Muscle of back (tissue), 11 donors: ENCODE measurements around the gene NPHP4. TPM values are rescaled to one million over a fixed set of nuclear protein-coding genes. Genes with fewer than 3 reads are reported as not detected.
"Not testable (repeated sequence)": the region's sequence is repeated elsewhere in the genome, so short reads cannot be mapped to it uniquely, and the experiment has no call there.

Source experiments
- DNase-seq, 3 donors: peaks; one replicate each; pipeline versions ENCODE4 v3.0.0 to v3.0.0-alpha.2; 2013
- polyA plus RNA-seq, 10 donors: library from polyadenylated mRNA; unstranded; fragments of 120-200 nt; gene quantifications; one replicate each; pipeline ENCODE4 v1.2.1, GENCODE V29; 2013; ENCODE audit not compliant: insufficient read length in 10 of 10

The NPHP4 gene
- polyA plus RNA-seq, 10 donors, result 2.9 to 6.4 (median 3.6) TPM

DNA sequence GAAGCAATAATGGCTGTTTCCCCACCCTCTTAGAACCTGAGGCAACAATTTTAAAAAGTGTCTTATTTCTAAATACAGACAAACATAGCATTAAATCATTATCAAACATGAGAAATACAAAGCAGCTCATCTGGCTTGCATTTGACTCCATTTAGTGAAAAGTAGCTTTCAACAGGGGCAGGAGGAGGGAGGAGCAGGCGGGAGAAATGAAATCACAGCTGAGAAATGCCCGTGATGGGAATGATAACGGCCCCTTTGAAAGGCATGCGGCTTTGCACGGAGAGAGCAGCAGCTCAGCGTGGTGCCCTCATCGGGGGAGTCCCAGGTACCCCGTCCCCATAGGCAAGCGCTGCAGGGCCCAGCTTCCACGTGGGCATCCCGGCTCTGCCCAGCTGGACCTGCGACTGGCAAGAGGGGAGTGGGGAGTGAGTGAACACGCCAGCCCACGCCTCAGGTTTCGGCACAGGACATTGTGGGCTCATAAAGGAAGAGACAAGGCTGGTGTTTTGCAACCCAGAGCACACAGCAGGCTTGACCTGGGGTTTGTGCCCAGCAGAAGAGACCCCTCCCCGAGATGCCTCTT lies 134.6 kb downstream of the NPHP4 start:
- DNase-seq, result no peak

DNA sequence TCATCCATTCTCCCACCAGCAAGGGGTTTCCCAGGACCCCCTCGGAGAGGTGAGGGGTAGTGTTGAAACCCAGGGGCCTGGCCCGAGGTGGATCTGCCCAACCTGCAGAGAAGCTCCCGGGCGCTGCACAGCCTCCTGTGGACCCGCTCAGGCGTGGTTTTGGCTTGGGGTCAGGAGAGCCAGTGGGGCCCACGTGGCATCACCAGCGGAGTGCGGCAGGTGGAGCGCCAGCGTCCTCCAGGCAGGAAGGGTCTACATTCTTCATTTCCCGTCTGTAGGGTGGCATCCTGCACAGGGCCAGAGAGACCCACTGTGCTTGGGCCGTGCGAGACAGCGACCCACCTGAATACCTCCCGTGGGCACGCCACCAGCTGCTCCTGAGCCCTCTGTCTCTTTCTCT lies 135.2 kb downstream of the NPHP4 start:
- no peak for DNase-seq

DNA sequence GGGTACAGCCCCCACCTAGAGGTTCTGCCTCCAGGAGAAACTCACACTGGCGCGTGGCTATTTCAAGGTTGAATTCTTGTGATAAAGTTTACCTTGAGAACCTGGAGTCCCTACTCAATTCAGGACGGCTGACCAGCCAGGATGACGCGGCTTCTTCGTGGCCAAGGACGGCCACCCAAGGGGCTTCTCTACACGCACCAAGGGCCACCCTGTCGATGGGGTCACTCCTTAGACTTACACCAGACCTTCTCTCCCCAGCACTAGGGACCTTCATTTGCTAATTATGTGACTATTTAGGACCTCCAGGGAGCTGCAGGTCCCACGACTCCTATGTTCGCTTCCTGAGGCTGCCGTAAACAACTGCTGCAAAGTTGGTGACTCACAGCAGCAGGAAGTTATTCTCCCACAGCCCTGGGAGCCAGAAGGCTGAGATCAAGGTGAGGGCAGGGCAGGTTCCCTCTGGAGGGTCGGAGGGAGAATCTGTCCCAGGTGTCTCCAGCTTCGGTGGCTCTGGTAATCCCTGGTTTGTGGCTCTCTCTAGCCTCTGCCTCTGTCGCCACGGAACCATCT lies 135.9 kb downstream of the NPHP4 start:
- no peak for DNase-seq

DNA sequence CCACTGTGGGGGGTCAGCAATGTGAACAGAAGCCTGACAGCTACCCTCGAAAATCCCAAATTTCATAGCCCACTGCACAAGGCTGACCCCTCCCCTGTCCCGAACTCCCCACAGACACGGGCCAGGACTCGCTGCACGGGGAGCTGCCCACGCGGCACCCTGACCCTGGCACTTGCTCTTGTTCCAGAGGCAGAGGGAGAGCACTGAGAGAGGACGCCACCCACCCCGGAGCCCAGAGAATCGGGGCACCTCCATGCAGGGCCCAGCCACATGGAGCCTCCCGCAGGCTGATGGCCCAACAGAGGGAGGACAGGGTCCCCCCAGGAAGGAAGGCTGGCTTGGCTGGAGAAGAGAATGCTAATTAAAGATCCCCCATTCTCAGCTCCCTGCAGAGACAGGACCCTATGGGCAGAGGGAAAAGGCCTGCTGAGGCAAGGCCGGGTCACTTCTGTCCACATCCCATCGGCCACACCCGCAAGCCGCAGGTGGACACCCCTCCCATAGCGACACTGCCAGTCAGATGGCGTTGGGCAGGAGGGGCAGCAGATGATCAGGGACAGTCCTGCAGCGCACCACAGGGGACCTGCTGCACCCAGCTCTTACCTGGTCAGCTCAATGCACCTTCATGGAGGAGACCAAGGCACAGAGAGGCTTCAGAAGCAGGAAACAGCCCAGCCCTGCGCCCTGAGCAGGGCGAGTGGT lies 136.9 kb downstream of the NPHP4 start:
- no peak for DNase-seq

DNA sequence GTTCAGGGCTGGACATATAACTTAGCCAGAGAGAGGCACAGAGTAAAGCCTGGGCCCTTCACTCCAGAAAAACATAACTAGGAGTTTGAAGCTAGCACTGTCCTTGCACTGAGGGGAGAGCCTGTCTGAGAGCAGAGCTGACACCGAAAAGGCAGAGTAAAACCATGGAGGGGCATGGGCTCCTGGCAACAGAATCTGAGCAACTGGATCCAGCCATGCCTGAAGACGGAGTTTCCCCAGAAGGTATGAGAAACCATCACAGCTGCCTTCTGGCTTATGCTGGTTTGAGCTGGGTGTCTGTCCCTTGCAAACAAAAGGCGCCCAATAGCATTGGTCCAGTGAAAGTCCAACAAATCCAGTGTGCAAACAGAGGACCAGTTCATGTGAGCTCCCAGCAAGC lies 137.5 kb downstream of the NPHP4 start:
- no peak for DNase-seq

DNA sequence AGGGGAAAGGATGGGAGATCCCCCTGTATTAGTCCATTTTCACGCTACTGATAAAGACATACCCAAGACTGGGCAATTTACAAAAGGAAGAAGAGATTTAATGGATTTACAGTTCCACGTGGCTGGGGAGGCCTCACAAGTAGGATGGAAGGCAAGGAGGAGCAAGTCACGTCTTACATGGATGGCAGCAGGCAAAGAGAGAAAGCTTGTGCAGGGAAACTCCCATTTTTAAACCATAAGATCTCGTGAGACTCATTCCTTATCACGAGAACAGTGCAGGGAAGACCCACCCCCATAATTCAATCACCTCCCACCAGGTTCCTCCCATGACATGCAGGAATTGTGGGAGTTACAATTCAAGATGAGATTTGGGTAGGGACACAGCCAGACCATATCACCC lies 138.4 kb downstream of the NPHP4 start:
- not testable (repeated sequence) for DNase-seq

DNA sequence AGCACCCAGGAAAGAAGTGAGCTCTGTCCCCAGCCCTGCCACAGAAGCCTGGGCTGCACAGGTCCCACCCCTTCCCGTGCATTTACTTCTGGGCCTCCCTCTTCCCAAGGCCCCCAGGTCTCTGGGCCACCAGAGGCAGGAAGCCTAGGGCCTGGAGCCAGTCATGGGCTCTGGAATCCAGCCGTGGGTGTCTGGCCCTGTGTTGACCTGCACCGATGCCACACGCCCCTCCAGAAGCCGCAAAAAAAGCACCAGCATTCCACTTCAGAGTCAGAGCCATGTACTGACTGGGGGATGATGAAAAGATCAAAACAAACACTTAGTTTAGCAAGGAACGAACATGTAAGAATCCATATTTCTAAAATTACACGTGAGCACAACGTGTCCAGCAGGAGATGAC lies 141.7 kb downstream of the NPHP4 start:
- no peak for DNase-seq

DNA sequence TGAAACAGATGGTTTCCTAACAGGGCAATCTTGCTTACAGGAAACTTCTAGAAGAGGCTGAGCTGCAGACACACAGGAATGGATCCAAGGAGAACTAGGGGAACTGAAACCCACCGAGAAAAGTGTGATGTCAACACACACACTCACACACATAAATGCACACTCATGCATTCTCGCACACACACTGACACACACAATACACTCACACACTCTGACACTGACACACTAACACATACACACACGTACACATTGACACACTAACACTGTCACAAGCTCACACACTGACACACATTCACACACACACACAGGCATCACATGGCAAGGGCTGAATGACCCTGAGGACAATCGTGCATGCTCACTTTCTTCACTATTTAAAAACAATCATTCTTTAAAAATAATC lies 142.7 kb downstream of the NPHP4 start:
- DNase-seq, result no peak

DNA sequence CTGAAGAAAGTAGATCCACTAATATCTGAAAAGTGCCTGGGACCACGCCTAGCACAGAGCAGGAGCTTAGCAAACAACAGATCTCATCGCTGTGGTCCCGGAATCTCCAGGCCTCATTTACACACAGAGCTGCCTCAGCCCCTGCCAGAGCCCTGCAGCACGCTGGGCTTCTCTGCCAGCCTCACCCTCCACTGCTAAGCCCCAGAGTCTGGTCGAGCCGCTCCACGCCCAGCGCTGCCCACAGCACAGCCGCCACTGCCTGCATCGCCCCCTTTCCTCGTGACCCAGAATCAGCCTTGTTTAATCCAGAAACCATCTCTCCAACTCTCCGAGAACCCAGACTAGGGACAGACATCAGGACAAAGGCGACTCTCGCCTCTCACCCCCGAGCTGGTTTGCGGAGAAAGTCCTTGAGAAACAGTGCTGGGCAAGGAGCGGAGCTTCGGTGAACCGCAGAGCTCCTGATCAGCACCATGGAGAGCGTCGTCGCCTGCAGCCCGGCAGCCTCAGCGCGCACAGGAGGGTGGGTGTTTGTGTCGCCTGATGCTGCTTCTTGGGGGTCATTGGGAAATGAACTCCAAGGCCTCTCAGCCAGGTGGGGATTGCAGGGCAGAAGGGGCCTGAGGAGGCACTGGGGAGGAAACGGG lies 145.1 kb downstream of the NPHP4 start:
- DNase-seq, result peak; percentile 18 to 75 (median 58)

DNA sequence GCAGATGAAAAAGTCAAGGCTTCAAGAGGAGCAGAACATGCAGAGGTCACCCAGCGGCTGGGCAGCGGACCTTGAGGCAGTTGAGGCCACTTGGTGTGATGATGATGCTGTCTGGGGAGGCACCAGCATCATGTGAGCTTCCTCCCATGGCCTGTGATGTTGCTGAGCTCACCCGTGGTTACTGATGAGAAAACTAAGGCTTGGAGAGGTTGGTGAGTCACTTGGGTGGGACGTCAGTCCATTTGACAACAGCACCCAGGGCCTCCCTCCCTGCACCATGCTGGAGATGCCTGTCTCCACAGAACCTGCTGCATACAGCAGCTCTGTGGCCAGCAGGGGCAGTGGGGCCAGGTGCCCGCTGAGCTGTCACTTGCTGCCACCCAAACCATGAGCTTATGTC lies 146.8 kb downstream of the NPHP4 start:
- no peak for DNase-seq

DNA sequence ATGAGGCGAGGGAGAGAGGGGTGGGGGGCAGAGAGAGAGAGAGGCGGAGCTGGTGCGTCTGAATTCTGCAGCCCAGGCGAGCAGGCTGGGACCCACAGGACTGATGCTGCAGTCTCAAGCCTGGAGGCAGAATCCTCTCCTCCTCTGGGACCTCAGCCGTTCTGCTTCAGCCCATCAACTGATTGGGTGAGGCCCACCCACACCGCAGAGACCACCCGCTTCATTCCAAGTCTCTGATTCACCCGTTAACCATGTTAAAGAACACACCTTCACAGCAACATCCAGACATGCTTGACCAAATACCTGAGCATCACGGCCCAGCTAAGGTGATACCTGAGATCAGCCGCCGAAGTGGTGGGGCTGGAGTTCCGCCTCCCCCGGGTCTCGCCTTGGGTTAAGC lies 147.8 kb downstream of the NPHP4 start:
- no peak for DNase-seq

DNA sequence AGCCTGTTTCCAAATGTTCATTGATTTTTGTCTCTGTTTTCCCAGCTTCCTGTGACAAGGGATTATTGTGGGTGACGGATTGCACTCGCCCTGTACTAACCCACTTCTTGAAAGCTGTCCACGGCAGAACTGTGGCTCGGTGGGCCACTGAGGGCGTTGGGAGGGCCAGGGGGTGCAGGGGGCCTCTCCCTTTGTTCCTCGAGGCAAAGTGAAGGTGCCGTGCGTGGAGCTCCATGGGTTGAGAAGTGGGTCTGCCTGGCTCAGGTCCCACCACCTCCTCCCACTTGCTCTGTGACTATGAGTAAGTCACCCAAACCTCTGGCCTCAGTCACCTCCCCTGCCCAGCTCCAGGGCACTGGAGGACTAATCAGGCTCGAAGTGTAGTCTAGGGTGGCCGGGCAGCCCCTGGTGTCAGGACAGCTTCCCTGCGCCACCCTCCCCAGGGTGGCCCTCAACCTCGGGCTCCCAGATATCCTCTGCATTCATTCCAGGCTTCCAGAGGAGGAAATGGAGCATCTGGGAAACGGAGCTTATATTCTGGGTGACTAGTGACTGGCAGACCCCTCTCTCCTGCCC lies 148.6 kb downstream of the NPHP4 start:
- DNase-seq, result no peak

DNA sequence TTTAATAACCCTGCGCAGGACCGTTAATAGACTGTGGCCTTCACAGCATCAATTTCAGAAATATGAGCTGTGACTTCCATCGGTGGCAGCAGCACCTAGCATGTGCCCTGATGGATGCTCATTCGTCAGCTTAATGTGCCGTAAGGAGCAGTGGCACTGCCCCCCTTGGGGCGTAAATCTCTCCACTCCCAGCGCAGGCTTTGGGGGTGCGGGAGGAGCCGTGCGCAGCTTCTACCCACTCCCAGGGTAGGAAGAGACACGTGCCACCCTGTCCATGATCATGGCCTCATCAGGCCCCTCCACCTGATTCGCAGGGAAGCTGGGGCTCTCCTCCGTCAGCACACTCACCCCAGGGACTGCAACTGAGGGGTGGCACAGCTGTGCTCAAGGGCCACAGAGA lies 149.5 kb downstream of the NPHP4 start:
- no peak for DNase-seq

DNA sequence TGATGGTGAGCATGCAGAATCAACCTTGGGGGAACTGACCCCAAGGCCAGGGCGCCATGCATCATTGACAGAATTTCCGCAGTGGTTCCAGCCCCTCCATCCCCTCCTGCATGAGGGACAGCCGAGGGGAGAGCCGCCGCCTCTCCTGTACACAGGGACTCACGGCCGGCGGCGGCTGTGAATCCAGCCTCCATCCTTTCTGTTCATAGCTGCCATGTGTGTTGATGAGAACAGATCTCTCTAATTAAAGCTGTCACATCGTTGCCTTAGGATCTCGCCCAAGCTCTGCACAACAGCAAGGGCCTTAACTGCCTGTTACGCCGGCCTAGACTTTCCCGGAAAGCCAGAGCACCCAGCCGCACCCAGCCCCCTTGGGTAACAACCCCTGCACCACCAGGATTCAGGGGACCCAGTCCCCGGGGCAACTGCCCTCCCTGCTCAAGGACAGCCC lies 151.6 kb downstream of the NPHP4 start:
- no peak for DNase-seq

DNA sequence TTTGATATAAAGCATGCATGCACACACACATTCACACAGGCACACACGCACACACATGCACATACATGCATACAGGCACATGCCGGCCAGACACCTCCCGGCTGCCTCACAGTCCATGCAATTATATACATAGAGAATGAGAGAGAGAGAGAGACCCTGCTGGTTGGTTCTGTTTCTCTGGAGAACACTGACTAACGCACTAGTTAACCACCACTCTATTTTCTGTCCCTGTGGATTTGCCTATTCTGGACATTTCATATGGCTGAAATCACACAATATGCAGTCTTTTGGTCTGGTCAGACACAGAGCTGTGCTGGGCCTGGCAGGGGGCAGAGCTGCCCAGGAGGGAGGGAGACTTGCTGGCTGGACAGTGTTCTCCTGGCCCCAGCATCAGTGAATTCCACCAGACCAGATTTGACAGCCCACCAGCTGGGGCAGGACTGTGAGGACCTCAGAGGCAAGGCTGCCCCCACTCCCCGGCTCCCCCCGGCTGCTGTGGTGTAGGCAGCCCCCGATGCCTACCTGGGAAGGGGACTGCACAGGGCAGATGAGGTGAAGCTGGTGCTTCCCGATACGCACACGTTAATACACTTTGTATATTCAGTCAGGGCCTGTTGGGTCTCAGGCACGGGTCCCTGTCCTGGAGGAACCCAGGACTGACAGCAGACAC lies 152.2 kb downstream of the NPHP4 start:
- DNase-seq, result no peak

DNA sequence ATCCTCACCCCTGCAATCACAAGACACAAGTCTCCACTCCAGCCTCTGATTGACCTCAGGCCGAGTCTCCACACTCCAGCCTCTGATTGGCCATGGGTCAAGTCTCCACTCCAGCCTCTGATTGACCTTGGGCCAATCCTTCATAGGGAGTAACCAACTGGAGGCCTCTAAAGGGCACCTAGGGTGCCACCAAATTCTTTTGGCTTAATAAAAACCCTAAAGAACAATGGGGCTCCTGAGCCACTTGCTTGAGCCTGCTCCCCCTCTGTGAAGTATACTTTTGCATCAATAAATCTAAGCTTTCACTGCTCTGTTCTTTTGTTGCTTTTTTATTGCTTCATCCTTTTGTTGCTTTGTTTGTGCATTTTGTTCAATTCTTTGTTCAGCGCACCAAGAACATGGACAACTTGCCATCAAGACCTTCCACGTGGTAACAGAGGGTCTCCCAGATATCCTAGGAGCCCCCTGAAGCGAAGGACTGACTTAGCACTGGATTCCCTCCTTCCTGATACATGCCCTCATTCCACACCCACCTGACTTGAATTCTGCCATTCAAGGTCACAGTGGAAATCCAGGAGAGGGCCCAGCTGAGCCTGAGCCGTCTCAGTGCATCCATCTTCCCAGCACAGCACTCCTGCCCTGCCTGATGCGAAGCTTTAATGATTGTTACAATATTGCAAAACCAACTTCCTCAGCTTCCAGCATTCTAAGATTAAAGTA lies 152.9 kb downstream of the NPHP4 start:
- DNase-seq, result no peak

DNA sequence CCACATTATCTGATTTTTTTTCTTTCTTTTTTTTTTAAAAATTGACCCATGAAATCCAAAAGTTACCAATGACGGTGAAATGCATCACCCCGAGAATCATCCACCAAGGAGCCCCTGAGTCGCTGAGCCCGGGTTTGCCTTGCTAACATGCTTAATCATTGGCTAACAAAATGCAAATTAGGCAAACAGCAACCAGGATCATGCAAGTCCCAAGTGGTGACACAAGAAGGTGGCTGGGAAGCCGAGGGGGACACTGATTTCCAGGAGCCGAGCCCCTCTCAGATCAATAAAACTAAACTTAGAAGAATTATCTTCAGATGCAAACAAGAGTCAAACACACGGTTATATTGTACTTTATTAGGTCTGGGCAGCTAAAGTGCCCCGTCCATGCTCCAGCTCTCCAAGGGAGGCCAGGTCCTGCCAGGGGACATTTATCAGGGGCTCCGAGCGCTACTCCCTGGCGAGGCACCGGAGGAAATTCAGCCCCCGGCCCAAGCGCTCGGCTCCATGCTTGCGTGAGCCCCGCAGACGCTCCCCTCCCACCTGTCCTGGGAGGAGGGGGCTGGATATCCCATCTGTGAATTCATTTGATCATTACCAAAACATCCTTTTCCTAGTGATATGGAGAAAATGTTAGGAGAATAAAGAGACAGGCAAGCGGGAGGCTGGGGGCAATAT lies 154.1 kb downstream of the NPHP4 start:
- DNase-seq, result no peak

DNA sequence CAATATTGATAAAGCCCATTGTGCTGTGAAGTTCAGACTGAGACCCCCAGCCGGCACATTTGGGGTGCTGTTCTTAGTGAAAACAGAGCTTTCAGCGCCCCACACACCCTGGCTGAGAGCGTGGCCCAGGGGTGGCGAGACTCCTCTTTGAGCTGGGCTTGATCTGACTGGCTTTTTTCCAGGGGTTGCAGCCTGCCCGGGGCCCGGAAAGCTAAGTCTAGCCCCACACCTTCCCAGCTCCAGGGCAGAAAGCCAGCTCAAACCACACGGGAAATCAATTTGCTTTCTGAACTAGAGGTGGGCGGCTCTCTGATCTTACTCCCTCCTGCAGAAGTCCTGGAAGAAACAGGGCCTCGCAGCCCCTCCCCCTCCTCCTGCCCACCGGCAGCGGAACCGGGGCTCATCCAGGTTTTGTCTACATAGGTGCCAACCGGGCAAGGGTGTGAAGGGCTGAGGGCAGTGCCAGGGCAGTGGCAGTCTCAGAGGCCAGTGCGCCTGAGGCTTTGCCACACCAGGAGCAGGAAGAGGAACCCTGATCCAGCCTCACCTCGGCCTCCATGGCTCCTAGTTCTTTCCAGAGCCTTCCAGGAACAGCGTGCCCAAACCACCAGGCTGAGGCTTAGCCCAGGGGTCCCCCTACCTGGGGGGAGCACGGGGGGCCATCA lies 155.3 kb downstream of the NPHP4 start:
- no peak for DNase-seq

DNA sequence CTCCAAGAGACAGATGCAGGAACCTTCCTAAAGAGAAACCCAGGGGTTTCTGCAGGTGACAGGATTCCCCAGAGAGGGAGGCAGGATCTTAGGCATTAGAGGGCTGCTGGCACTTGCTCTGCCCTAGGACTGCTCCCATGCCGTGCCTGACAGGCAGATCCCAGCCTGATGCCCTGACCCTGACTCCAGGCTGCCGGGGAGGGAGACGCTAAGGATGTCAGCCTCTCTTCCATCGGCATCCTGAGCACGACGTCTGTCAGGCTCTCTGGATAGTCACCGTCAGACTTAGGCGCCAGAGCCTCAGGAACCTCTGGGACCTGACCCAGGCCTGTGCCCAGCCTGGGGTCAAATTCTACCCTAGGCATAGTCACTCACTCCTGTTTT lies 157.1 kb downstream of the NPHP4 start:
- no peak for DNase-seq

DNA sequence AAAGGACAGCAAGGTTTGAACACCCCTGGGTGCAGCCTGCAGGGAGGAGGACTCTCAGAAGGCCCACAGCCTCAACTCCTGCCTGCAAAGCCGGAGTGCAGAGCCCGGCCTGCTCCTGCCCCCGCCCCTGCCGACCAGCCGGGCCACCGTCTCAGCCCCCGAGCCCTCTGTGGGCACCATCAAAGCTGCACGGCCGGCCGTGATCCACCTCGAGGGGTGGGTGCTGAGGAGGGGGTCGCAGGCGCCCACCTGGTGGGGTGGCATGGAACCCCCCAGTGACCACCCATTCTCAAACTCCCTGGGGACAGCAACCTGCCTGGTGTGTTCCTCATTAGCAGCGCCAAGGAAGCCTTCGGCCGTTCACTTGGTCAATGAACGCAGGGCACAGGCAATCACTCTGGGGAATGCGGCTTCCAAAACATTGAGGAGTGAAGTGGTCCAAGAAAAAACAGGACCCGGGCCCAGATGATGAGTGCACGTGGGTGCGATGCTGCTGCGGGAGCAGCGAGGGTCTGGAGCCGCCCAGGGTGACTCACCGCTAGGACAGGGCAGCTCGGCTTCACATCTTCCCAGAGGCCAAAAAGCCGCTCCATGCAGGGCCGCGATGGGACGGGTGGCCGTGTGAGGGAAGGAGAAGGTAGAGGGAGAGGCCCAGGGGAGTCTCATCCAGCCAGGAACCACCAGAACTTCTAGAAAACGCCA lies 157.6 kb downstream of the NPHP4 start:
- DNase-seq, result no peak
